ENCODE results near the gene FBH1.
"Not testable (repeated sequence)": the region's sequence is repeated elsewhere in the genome, so short reads cannot be mapped to it uniquely, and the experiment has no call there.

Gene FBH1

GRCh38 chr10:5889624-5890451, at the start of gene FBH1, which contains the start of gene ANKRD16:
Gene FBH1, plus strand, starts transcription at chr10:5890243. Its CDS starts 103 bp downstream, at chr10:5890346.
Gene ANKRD16, minus strand, starts transcription at chr10:5889893. Its CDS starts 539 bp downstream, at chr10:5889354.
- FAIRE-seq = no peak

- FAIRE-seq = no peak
Measured at GRCh38 chr10:5840314-5841307, 49.4 kb upstream of the FBH1 start.

- FAIRE-seq = no peak
Measured at GRCh38 chr10:5841965-5842364, 48.1 kb upstream of the FBH1 start.

GRCh38 chr10:5843686-5844344, 46.2 kb upstream of the FBH1 start:
- no peak for FAIRE-seq

- no peak for FAIRE-seq
Measured at GRCh38 chr10:5844345-5845055, 45.5 kb upstream of the FBH1 start.

- not testable (repeated sequence) for FAIRE-seq
Measured at GRCh38 chr10:5846667-5847066, 43.4 kb upstream of the FBH1 start.

- FAIRE-seq = no peak
Measured at GRCh38 chr10:5854131-5854475, 35.9 kb upstream of the FBH1 start.

GRCh38 chr10:5855979-5856700, 33.9 kb upstream of the FBH1 start:
- no peak for FAIRE-seq

GRCh38 chr10:5856701-5857004, 33.4 kb upstream of the FBH1 start:
- no peak for FAIRE-seq

GRCh38 chr10:5858811-5859210, 31.2 kb upstream of the FBH1 start:
- no peak for FAIRE-seq

- no peak for FAIRE-seq
Measured at GRCh38 chr10:5860066-5860465, 30.0 kb upstream of the FBH1 start.

- no peak for FAIRE-seq
Measured at GRCh38 chr10:5862360-5862961, 27.6 kb upstream of the FBH1 start.

GRCh38 chr10:5862981-5863685, 26.9 kb upstream of the FBH1 start:
- FAIRE-seq = not testable (repeated sequence)

GRCh38 chr10:5866451-5867081, 23.5 kb upstream of the FBH1 start:
- not testable (repeated sequence) for FAIRE-seq

GRCh38 chr10:5867091-5867615, 22.9 kb upstream of the FBH1 start:
- not testable (repeated sequence) for FAIRE-seq

GRCh38 chr10:5868383-5868782, 21.7 kb upstream of the FBH1 start:
- FAIRE-seq = not testable (repeated sequence)

GRCh38 chr10:5869156-5869555, 20.9 kb upstream of the FBH1 start:
- FAIRE-seq = no peak

GRCh38 chr10:5871596-5871995, 18.4 kb upstream of the FBH1 start:
- FAIRE-seq = no peak

GRCh38 chr10:5873515-5873995, 16.5 kb upstream of the FBH1 start:
- peak; percentile 86 for FAIRE-seq

Data from TTC549 (cell line).